PFSK-1 (cell line): ENCODE measurements around the gene IKZF3.

Source experiments
- POLR2AphosphoS5 ChIP-seq: IDR thresholded peaks from 2 replicates; pipeline ENCODE4 v1.6.1; 2012; ENCODE audit warnings: low read depth, mild to moderate bottlenecking, control low read depth, low read length, moderate library complexity
- TF ChIP-seq, protein P1 (sequence below), 2 experiments: IDR thresholded peaks; 2 replicates each; pipeline versions ENCODE4 v1.6.1 to v1.8.0; 2011 to 2012; ENCODE audit warnings: low read depth in 2 of 2, low read length in 2 of 2, control low read depth in 1 of 2, inconsistent platforms in 1 of 2, mild to moderate bottlenecking in 1 of 2, moderate library complexity in 1 of 2; ENCODE audit not compliant: insufficient read depth in 1 of 2

DNA sequence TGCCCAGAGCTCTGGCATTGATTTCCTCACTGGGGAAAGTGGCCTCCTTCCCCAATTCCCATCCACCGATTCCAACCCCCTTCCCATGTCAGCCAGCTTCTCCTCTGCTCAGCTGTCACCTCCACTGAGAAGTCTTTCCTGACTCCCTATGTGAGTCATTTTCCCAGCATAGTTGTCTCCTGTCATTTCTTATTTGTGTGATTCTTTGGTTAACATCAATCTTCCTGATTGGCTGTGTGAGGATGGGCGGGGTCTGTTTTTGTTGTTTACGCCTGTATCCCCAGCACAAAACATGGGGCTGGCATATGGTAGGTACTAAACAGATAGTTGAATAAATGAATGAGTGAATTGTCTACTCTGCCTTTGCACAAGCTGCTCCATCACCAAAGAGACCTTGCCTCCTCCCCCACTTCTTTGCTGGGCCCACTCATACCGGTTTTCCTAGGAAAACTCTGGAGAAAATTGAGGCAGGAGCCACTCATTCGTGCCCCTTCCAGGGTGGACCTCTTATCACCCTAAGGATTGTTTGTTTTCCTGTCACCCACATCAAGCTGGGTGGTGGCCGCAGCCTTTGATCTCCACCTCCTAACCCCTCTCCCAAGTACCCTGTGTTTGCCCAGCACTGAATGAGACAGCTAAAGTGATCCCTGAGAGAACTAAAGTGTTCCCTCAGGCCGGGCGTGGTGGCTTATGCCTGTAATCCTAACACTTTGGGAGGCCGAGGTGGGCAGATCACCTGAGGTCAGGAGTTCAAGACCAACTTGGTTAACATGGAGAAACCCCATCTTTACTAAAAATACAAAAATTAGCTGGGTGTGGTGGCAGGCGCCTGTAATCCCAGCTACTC is 127.6 kb downstream of the IKZF3 start:
- TF ChIP-seq POLR2AphosphoS5 = no peak
- TF ChIP-seq, protein P1, sequence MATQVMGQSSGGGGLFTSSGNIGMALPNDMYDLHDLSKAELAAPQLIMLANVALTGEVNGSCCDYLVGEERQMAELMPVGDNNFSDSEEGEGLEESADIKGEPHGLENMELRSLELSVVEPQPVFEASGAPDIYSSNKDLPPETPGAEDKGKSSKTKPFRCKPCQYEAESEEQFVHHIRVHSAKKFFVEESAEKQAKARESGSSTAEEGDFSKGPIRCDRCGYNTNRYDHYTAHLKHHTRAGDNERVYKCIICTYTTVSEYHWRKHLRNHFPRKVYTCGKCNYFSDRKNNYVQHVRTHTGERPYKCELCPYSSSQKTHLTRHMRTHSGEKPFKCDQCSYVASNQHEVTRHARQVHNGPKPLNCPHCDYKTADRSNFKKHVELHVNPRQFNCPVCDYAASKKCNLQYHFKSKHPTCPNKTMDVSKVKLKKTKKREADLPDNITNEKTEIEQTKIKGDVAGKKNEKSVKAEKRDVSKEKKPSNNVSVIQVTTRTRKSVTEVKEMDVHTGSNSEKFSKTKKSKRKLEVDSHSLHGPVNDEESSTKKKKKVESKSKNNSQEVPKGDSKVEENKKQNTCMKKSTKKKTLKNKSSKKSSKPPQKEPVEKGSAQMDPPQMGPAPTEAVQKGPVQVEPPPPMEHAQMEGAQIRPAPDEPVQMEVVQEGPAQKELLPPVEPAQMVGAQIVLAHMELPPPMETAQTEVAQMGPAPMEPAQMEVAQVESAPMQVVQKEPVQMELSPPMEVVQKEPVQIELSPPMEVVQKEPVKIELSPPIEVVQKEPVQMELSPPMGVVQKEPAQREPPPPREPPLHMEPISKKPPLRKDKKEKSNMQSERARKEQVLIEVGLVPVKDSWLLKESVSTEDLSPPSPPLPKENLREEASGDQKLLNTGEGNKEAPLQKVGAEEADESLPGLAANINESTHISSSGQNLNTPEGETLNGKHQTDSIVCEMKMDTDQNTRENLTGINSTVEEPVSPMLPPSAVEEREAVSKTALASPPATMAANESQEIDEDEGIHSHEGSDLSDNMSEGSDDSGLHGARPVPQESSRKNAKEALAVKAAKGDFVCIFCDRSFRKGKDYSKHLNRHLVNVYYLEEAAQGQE (IDR thresholded peaks at IDR 0.05; ENCODE audit: insufficient read depth in 1 of 2, low read depth in 2 of 2, low read length in 2 of 2) = no peak
